SKM-1 (cell line): Measurements from ENCODE around the gene VRK3.
A peak's percentile ranks its signal among the peaks of the same experiment; 100 is the strongest.

Experiments used
- DNase-seq: peaks from one replicate; lab custom pipeline; 2025; ENCODE audit not compliant: unreplicated experiment; lab: John Stamatoyannopoulos, UW

Gene VRK3

DNA sequence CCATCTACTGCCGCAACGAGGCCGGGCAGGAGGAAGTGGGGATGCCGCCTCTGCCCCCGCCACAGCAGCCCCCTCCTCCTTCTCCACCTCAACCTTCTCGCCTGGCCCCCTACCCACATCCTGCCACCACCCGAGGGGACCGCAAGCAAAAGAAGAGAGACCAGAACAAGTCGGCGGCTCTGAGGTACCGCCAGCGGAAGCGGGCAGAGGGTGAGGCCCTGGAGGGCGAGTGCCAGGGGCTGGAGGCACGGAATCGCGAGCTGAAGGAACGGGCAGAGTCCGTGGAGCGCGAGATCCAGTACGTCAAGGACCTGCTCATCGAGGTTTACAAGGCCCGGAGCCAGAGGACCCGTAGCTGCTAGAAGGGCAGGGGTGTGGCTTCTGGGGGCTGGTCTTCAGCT, 92.4 kb downstream of the VRK3 start:
- DNase-seq = no peak

- DNase-seq = no peak
These were observed 93.1 kb downstream of the VRK3 start for GRCh38 chr19:49932041-49932451.

GRCh38 chr19:49931293-49932040, 93.7 kb downstream of the VRK3 start:
- DNase-seq = no peak

- no peak for DNase-seq
These were observed 94.6 kb downstream of the VRK3 start for GRCh38 chr19:49930483-49931011.

GRCh38 chr19:49929611-49930482, 95.3 kb downstream of the VRK3 start:
- peak; percentile 74 for DNase-seq

DNA sequence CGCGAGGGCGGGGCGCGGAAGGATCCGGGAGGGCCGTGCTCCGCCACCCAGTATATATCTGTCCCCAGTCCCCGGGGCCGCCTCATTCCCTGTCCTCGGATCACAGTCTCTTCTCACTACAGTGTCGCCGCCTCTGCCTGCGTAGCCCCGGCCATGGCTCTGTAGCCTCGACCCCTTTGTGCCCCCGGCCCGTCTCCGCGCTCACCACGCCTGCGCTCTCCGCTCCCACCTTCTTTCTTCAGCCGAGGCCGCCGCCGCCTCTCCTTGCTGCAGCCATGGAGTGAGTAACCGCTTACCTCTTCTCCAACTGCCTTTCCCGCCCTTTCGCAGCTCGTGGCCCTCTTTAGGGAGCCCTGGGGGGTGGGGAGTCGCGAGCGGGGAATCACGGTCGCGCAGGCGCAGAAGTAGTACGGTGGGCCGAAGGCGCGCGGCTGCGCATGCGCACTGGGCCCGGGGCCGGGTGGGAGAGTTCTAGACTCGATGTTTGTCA, 96.0 kb downstream of the VRK3 start, which contains the start of the genes ATF5 and NUP62:
Gene ATF5, plus strand, starts transcription at position 85 of the 490 bp plus-strand sequence. CDS start 1,646 bp downstream, outside the sequence.
Gene NUP62, minus strand, starts transcription at position 384 of the 490 bp plus-strand sequence. CDS start 19,697 bp downstream, outside the sequence.
- peak; percentile 39 for DNase-seq

DNA sequence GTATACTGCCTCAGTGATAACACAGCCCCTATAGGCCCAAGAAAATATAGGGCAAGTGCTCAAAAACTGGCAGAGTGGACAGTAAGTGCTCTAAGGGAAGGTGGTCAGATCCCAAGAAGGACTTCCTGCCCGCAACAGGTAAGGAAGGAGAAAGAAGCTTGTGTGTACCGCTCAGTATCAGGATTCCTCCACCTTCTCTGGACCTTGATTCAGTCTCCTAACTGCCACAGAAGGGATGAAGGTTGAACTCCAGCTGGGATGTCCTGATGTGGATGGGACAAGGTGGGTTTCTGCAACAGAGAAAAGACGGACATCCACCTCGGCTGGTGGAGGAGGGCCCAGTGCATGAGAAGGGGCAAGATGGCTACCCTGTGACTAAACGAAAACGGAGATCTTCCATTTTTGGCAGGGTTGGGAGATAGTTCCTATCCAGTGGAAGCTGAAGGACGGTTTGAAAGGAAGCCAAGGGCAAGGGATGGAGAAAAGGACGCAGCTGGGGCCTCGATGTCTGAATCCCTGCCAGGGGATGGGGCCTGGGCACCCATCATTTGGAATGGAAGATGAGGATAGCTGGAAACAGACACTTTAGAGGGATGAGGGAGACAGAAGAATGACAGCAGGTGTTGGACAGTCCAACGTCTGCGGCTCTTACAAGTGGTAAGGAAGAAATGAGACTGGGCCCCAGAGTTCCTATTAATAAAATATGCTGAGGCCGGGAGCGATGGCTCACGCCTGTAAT, 97.5 kb downstream of the VRK3 start:
- DNase-seq = no peak

GRCh38 chr19:49926515-49926914, 98.7 kb downstream of the VRK3 start:
- no peak for DNase-seq
